ENCODE measurements around the gene TIMM10B.

GRCh38 chr11:6458352-6459098 is 22.8 kb upstream of the TIMM10B start:
- TF ChIP-seq CTCF (IDR thresholded peaks at IDR 0.05) (no peak), EZH2 (IDR thresholded peaks at IDR 0.05) (no peak), EZH2phosphoT487 (IDR thresholded peaks at IDR 0.05) (no peak)
